DOHH2 (cell line): ENCODE measurements around the gene IGF2BP1.

Experiments used
- H3F3A ChIP-seq: fragments of 200-600 bp; sonication (generic), shearing (Covaris generic); 2 replicates; pipeline ENCODE4 v1.6.0; 2016; ENCODE audit warnings: antibody characterized with exemption, mild to moderate bottlenecking; ENCODE audit not compliant: control insufficient read depth, insufficient read depth
- H3K27ac ChIP-seq: fragments of 200-600 bp; sonication (generic); 2 replicates; pipeline ENCODE4 v1.5.1; 2014; ENCODE audit warnings: low read depth, mild to moderate bottlenecking, low read length, moderate library complexity
- H3K27me3 ChIP-seq: fragments of 200-600 bp; sonication (generic); 2 replicates; pipeline ENCODE4 v1.6.1; 2014; ENCODE audit warnings: mild to moderate bottlenecking, low read length, mixed read lengths; ENCODE audit not compliant: control insufficient read depth
- H3K36me3 ChIP-seq: fragments of 200-600 bp; sonication (generic); 2 replicates; pipeline ENCODE4 v1.6.1; 2014; ENCODE audit warnings: mild to moderate bottlenecking, low read length, moderate library complexity, mixed read lengths; ENCODE audit not compliant: control insufficient read depth
- H3K4me1 ChIP-seq: fragments of 200-600 bp; sonication (generic); 2 replicates; pipeline ENCODE4 v1.6.1; 2014; ENCODE audit warnings: mild to moderate bottlenecking, low read length, mixed read lengths; ENCODE audit not compliant: control insufficient read depth
- H3K4me2 ChIP-seq: fragments of 200-600 bp; sonication (generic); 2 replicates; pipeline ENCODE4 v1.6.0; 2014; ENCODE audit warnings: mild to moderate bottlenecking, low read length, moderate library complexity
- H3K4me3 ChIP-seq: fragments of 200-600 bp; sonication (generic); 2 replicates; pipeline ENCODE4 v1.5.1; 2014; ENCODE audit warnings: mild to moderate bottlenecking, low read length, mixed read lengths
- H3K79me2 ChIP-seq: fragments of 200-600 bp; sonication (generic); 2 replicates; pipeline ENCODE4 v1.6.1; 2014; ENCODE audit warnings: mild to moderate bottlenecking, low read length, mixed read lengths; ENCODE audit not compliant: control insufficient read depth
- H3K9me2 ChIP-seq: fragments of 200-600 bp; sonication (generic); replicated peaks from 2 replicates; pipeline ENCODE4 v1.6.1; 2014; ENCODE audit warnings: mild to moderate bottlenecking, low read length, mixed read lengths; ENCODE audit not compliant: control insufficient read depth
- H3K9me3 ChIP-seq: fragments of 200-600 bp; sonication (generic); 2 replicates; pipeline ENCODE4 v1.6.1; 2014; ENCODE audit warnings: antibody characterized with exemption, low read length, mixed read lengths; ENCODE audit not compliant: control insufficient read depth, insufficient read depth
- H4K20me1 ChIP-seq: fragments of 200-600 bp; sonication (generic); 2 replicates; pipeline ENCODE4 v1.6.0; 2014; ENCODE audit warnings: low read depth, mild to moderate bottlenecking, antibody characterized with exemption, low read length, moderate library complexity; ENCODE audit not compliant: control insufficient read depth, insufficient read depth
- CTCF ChIP-seq: fragments of 200-600 bp; sonication (generic); IDR thresholded peaks from one replicate; pipeline ENCODE4 v1.5.1; 2014; ENCODE audit warnings: antibody characterized with exemption, mild to moderate bottlenecking, low read depth, low read length; ENCODE audit not compliant: poor library complexity, severe bottlenecking
- EZH2phosphoT487 ChIP-seq: fragments of 200-600 bp; sonication (generic); IDR thresholded peaks from 2 replicates; pipeline ENCODE4 v1.6.1; 2017; ENCODE audit warnings: borderline replicate concordance, mild to moderate bottlenecking, antibody characterized with exemption, low read length, moderate library complexity, mixed read lengths

The IGF2BP1 gene

GRCh38 chr17:48970224-48970623 lies 27.0 kb upstream of the IGF2BP1 start:
- no peaks in the 10 kb centered on the region for H4K20me1 ChIP-seq
- TF ChIP-seq EZH2phosphoT487 (no peak), CTCF (no peak)
- no peak overlapping the region for H3K27ac ChIP-seq

GRCh38 chr17:48970865-48971687 lies 26.1 kb upstream of the IGF2BP1 start:
- Histone ChIP-seq H3K36me3 (no peaks in the 10 kb centered on the region), H3K79me2 (no peaks in the 10 kb centered on the region), H3K27me3 (peaks cover 2% of the 10 kb centered on the region; the same call in 1 of the 2 replicates), H3K9me3 (no peaks in the 10 kb centered on the region), H3K4me2 (no peak overlapping the region), H3K27ac (no peak overlapping the region), H3K4me1 (no peaks in the 10 kb centered on the region), H4K20me1 (no peaks in the 10 kb centered on the region), H3F3A (no peaks in the 10 kb centered on the region), H3K4me3 (no peak overlapping the region), H3K9me2 (no peaks in the 10 kb centered on the region)
- no peak for TF ChIP-seq CTCF

More at GRCh38 chr17:48970224-48970623, 27.0 kb upstream of the IGF2BP1 start:
- no peaks in the 10 kb centered on the region for H3K36me3 ChIP-seq
- no peaks in the 10 kb centered on the region for H3K9me2 ChIP-seq
- no peaks in the 10 kb centered on the region for H3F3A ChIP-seq
- no peaks in the 10 kb centered on the region for H3K4me1 ChIP-seq
- H3K4me2 ChIP-seq: no peak overlapping the region
- H3K9me3 ChIP-seq: no peaks in the 10 kb centered on the region
- peaks cover 2% of the 10 kb centered on the region; the same call in 1 of the 2 replicates for H3K27me3 ChIP-seq
- H3K79me2 ChIP-seq: no peaks in the 10 kb centered on the region
- H3K4me3 ChIP-seq: no peak overlapping the region

- Histone ChIP-seq H3K27ac (no peak overlapping the region), H3K9me3 (no peaks in the 10 kb centered on the region), H3K4me1 (no peaks in the 10 kb centered on the region), H3K79me2 (no peaks in the 10 kb centered on the region), H3K27me3 (peaks cover 2% of the 10 kb centered on the region; the same call in 1 of the 2 replicates), H3K4me2 (no peak overlapping the region), H3K9me2 (no peaks in the 10 kb centered on the region), H3F3A (no peaks in the 10 kb centered on the region), H3K36me3 (no peaks in the 10 kb centered on the region), H3K4me3 (no peak overlapping the region), H4K20me1 (no peaks in the 10 kb centered on the region)
- TF ChIP-seq EZH2phosphoT487 (no peak), CTCF (no peak)
Observed at GRCh38 chr17:48972749-48973097, 24.5 kb upstream of the IGF2BP1 start.
